Erythroblast (primary cell): ENCODE results near the gene MARK1.

Source experiments
- GATA1 ChIP-seq: IDR thresholded peaks from 2 replicates; pipeline ENCODE4 v1.6.1; 2011; ENCODE audit warnings: low read depth, mild to moderate bottlenecking, control low read depth, low read length, moderate library complexity
- POLR2A ChIP-seq: IDR thresholded peaks from 2 replicates; pipeline ENCODE4 v1.6.1; 2011; ENCODE audit warnings: mild to moderate bottlenecking, low read length

DNA sequence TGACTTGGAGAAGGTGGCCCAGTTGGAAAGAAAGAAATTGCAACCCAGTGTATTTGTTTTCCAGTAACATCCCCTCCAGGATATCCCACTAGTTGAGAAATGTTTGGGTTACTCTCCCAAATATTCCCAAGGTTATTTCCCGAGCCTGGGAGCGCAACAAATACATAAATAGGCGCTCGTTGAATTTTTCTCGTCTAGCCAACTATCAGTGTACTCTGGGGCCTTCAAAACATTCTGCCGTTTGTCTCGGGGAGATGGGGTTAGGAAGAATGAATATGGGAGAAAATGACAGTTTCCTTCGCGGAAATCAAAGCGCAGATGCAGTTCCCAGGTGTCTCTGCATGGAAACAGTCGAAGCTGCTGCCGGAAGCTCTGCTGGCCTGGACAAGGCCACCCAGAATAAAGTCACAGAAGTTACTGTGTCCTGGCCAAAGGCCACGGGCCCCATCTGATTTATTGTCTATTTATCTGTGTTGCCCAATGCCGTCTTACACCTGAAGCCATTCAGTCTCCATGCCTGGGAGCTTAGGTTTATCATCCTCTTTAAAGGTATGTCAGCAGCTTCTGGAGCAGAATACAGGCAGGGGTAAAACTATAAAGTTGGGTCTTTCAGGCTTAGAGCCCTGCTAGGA is 163.2 kb downstream of the MARK1 start:
- TF ChIP-seq POLR2A = no peak
- no peak for TF ChIP-seq GATA1
